GM21825 (cell line): ENCODE results near the gene MTUS2.

ENCODE experiments used
- ATAC-seq: cut with Tn5 transposase; IDR thresholded peaks from one replicate; pipeline ENCODE4 v1.9.1; 2021; ENCODE audit warnings: mild to moderate bottlenecking, moderate library complexity; ENCODE audit not compliant: unreplicated experiment

Gene MTUS2

DNA sequence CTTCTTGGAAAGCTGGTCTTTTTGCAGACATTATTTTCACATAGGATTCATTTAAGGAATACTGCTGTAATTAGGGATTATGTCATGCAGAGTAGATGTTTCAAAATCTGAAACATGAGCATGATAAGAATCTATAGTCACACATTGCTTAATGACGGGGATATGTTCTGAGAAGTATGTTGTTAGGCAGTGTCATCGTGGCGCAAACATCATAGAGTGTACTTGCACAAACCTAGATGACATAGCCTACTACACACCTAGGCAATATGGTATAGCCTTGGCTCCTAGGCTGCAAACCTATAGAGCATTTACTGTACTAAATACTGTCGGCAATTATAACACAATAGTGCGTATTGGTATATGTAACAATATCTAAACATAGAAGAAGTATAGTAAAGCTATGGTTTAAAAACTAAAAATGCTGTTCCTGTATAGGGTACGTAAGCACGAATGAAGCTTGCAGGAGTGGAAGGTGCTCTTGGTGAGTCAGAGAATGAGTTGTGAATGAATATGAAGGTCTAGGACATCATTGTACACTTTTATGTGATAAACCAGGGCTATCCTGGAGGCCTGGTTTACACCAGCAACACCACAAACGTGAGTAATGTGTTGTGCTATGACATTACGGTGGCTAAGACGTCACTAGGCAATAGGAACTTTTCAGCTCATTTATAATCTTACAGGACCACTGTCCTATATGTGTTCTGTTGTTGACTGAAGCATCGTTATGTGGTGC, 283.1 kb downstream of the MTUS2 start:
- no peak for ATAC-seq

DNA sequence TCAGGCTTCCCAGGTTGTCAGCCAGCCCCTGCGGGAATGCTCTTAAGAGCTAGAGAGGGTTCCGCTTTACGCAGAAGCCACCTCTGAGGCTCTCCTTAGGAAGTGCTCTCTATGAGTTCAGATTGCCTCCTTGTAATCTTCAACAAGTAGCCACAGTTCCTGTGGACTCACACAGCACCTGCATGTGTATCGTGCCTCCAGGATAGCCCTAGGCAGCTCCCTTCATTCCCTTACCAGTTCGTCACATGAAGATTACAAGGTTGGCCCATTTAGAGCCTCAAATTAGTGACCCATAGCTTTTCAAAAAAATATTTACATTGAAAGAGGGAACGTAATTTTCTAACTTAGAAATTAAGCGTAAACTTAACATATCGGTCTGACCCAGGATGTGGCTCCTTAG, 284.3 kb downstream of the MTUS2 start:
- ATAC-seq = no peak

DNA sequence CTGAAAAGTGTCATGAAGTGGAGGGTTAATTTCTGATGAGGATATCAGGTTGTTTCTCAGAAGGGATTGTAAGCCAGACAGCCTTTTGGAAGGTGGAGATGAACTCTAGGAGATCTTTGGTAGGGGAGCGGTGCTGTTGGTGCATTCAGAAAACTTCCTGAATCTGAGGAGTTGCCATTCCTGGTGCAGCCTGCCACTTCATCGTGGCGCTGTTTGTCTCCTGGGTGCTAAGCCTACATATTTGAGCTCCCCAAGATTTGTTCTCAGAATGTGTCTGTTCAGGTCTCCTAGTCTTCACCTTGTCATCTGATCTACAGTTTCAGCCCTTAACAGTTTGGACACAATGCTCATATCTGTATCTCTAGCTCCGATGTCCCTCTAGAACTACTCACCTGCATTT, 285.6 kb downstream of the MTUS2 start:
- ATAC-seq = no peak

DNA sequence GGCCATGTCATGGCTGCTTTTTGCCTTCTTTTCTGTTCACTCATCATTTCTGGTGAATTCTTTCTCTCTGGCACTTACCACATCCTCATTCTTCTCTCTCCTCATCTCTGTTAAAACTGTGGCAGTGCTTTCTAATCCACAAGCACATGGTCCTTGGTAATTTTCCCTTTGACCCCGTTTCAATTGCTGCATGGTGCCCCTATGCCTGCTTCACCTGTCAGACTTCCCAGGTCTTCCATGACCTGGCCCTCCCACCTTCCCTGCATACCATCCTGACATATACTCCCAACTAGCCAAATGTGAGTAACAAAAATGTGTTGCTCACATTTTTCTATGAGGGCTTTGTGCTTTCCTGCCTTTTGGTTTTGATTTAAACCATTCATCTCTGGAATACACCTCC, 286.5 kb downstream of the MTUS2 start:
- no peak for ATAC-seq

DNA sequence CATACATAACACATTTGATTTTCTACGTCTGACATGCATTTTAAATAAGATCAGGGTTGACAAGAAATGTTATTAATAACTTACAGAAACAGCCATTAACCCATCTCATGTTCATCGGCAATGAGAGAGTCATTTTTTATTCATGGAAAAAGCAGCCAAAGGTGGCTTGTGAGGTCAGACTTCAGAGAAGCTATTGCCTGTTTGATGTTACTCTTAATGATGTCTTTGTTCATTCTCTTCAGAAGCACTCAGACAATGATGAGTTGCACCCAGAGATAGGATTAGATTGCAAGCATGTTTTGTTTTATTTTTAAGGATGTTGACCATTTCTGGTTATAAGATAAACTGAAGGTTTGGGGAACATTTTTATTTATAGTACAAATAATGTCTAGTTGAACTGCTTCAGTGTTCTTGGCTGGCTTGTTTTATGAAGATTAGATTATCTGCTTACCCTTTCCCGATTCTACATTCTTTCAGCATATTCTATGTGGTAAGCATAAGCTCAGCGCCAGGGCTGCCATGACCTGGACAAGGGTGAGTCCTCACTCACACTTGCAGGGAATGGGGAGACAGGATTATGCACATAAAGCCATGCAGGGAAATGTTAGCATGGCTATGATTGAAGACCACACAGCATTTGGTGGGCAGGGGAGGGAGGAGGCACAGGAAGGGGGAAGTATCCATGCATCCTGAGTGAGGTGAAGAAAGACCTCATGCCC, 288.1 kb downstream of the MTUS2 start:
- no peak for ATAC-seq

DNA sequence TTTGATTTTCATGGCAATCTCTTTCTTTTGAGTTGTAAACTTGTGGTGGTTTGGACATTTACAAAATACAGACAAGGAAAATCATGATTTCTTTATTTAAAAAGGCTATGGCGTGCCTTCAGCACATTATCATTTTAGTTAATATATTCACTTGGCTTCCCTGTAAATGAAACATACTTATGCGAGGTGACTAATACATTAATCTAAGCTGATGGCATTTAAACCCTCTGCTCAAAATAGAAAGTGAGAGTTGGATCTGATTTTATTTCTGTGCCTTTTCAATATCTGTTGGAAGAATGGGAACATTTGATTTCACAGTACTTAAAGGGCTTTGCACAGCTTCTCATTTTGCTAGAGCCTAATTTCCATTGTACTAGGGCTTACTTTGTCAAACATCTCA, 289.8 kb downstream of the MTUS2 start:
- no peak for ATAC-seq

DNA sequence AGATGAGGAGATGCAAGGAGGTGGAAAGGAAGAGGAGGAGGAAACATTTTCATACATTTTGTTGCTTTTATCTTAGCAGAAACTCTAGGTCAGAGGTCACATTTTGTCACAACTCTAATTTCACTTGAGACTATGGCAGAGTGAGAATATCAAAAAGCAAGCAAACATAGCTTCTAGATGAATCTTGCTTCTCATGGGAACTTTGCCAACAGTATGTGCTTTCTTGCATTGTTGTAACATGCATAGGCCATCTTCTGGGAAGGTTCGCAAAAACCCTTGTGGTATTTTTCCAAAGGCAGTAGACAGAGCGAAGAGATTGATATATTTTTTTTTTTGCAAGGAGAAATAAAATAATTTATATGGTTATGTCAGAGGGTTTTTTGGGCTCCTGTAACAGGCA, 291.3 kb downstream of the MTUS2 start:
- no peak for ATAC-seq

DNA sequence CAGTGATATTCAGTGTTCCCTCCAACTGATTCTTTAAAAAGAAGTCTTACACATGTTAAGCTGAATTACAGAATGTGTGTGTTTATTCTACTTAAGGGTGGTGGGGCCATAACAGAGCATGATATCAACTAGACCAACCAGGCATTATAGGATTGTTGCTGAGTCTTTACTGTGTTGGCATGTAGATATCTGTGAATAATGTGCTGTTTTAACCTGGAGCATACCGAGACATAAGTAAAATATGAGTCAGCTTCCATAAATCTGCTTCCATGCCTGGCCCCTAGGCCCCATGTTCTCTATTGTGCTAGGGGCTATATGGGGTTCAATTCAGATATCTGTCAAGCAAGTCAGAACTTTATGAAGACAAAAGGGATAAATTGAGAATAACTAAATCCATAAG, 295.7 kb downstream of the MTUS2 start:
- ATAC-seq = no peak

DNA sequence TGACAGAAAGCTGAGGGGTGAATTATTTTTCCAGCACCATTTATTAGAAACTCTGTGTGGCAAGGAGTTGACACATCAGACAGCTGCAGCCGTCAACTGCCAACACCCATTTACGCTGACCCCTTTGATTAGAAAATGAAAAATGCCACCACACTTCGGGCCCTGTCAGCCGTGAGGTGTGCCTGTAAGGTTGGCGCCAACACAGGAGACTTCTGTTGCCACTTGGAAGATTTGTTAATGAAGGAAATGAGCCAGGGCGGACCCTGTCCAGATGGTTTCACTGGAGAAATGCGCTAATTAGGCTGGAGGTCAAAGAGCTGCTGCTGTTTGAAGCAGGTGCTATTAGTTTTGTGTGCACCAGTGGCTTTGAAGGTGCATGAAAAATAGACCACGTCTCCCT, 297.5 kb downstream of the MTUS2 start:
- ATAC-seq = no peak

DNA sequence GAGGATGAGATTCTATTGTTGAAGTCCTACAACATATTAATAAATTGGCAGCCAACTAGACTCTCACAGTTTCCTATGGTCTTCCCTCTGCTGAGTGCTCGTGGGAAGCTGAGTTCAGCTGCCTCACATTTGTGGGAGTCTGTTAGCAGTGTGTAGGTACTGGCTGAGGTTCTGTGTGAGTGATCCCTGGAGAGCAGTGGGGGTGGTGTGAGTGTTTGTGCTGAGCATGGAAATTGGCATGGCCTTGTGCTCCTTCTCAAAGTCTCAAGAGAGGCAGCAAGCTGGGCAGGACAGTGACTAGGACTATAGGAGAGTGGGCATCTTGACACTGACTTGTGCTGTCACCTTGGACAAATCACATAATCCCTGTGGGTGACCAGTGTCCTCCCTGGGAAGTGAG, 298.3 kb downstream of the MTUS2 start:
- no peak for ATAC-seq

DNA sequence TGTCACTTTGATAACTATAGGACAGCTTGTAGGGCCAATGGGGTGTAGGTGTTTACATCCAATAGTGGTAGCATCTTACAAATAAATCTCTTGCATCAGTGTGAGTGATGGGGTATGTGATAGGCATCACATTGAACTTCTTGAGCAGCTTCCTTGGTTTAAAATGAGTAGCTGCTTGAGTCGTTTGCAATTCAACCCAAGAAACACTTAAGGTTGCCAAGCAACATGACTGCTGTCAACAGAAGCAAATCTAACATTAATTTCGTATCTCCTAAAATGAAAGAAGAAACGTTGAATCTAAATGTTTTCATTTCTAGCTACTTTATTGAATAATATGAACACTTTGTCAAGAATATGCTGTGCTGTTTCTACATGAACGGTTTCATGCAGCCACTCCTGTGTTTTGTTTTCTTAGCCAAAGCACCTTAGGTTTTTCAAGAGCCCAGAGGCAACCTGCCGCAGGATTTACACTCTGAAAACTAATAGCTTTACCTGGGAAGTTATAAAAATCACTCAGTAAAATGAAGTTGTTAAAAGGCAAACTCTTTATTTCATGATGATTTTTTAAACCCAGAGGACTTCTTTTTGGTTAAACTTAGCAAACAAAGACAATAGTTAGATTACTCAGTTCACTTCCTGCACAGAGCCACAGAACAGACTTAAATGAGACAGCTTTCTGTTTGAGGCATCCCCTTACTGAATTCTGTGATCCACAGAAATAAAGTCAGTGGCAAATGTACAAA, 305.2 kb downstream of the MTUS2 start:
- ATAC-seq = peak; percentile 60

DNA sequence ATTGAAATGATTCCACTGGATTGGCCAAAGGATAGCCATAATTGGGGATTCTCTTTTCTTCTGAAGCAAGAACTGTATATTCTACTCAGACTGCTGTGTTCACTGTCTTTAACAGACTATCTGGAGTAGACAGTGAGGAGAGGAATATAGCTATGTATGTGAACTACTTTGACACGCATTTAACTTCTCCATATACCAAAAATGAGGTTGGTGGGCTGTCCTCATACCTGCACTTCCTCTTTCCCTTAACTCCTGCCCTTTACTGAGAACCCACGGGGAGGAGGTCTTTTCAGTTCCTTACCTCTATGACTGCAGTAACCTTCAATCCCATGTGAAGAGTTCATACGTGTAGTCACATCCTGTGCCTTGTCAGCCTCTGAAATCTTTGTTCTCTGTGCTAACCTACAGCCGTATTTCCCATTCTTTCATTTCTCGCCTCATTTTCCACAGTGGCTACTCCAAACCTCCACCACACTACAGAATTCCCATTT, 305.8 kb downstream of the MTUS2 start:
- ATAC-seq = peak; percentile 84

DNA sequence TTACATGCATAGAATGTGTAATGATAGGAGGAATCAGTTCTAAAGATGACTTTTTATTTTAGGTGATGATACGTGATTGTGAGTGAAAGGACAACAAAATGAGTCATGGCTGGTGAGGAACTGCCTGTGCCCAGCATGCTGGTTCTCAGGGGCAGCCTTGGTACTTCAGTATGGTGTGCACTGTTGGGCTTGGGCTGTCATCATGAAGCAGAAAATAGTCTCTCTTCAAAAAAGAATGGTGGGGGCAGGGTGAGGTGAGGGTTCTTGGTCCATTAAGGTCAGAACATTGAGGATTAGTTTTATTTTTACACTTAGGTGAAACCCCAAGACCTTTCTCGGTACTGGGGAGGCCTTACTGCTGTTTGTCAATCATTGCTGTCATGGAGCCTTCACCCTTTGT, 309.5 kb downstream of the MTUS2 start:
- no peak for ATAC-seq

DNA sequence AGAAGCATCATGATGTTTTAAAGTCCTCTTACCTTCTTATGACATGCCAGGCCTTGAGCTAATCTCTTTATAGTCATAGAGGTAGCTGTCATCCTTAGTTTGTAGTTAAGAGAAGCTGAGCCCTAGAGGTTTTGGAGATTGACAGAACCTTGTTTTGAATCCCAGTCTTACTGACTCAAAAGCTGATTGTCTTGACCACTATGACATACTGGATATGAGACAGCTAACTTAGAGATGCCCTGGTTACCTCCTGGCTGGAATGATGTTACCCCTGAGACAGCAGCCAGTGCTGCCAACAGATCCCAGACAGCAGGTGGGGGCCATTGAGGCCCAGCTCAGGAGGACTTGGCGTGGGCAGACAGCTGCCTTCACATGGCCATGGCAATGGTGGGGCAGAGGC, 311.0 kb downstream of the MTUS2 start:
- ATAC-seq = no peak

DNA sequence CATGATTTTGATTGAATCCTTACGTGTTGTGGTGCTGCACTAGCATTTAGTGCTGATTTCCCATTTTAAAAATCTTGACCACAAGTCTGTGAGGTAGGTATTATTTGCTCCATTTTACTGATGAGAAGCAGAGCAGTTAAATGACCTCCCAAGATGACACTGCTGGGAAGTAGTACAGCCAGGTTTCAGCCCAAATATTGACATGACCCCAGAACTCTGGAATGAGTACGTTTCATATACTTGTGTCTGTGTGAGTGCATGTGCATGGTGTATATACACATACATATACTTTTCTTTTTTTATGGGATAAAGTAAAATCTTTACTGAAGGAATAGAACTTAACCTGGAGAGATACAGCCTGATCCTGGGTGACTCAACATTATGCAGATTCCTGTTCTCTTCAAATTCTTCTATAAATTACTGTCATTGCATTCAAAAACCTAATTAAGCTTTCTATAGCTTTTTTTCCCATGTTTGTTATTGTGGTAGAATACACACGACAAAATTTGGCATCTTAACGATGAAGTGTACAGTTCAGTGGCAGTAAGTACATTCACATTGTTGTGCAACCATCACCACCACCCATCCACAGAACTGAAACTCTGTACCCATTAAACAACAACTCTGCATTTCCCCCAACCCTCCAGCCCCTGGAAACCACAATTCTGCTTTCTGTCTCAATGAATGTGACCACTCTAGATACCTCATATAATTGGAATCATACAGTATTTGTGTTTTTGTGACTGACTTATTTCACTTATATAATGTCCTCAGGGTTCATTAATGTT, 311.9 kb downstream of the MTUS2 start:
- no peak for ATAC-seq

DNA sequence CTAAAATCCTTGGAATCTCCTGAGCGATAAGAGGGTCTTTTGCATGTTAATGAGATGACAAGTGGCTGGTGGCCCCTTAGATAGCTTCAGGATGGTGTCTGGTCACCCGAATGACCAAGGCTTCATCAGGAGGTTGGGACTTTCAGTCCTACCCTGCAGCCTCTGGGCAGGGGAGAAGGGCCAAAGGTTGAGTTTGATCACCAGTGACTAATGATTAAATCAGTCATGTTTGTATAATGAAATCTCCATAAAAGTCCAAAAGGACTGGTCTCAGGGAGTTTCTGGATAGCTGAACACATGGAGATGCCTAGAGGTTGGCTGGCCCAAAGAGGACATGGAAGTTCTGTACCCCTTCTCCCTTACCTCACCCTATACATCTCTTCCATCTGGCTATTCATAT, 316.2 kb downstream of the MTUS2 start:
- ATAC-seq = no peak

DNA sequence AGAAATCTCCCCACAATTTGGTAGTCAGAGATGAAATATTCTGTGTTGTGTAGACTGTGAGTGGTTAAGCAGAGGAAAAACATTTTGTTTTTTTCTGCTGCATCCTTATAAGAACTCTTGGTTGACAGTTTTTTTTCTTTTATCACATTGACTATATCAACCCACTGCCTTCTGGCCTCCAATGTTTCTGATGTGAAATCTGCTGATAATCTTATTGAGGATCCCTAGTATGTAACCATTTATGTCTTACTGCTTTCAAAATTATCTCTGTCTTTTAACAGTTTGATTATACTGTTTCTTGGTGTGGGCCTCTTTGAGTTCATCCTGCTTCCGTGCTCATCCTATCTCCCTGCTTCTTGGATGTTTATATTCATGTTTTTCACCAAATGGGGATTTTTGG, 316.9 kb downstream of the MTUS2 start:
- no peak for ATAC-seq

DNA sequence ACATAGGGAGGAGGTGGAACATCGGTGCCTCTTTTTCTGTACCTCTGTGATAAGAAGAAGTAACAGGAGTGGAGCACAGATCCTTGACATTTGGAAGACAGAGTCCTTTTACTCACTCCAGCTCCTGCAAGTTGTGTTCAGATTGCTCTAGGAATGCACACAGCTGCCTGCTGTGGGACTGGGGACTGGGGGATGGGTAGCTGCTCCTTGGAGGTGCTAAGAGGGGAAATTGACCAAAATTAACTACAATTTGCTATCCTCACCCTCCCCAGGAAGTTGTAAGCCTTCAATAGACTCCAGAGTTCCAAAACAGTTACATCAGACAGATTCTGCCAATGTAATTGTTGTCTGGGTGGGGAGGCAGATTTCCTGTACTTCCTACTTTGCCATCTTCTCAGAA, 317.9 kb downstream of the MTUS2 start:
- ATAC-seq = no peak

DNA sequence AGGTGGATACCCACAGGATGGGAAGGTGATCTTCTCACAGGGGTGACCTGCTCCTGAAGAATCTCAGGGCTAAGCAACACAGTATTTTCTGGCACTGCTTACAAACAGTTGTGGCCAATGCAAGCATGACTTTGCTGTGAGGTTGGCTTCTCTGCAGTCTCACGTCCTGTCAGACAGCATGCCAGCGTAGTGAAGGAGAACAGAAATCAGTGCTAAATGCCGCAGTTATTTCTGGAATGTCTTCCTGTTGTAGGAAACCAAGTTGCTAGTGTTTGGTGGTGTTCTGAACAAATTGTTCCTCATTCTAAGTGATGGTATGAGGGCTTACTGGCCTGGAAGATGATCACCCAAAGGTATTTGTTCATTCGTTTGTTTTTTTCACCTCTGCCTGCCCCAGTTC, 320.1 kb downstream of the MTUS2 start:
- no peak for ATAC-seq

DNA sequence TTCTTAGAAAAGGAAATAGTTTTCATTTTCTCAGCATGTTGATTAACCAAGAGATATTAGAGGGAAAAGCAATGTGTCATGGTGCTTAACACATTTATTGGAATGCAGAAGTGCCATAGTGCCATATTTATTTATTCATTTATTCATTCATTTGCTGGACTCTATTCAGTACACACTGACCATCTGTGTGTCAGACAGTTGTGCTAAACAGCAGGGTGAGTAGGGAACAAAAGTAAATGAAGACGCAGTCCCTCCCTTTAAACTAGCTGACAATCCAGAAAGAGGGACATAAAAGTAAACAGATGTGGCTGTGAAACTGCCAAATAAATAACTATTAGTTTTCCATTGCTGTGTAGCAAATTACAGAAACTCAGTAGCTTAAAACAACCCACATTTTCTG, 323.7 kb downstream of the MTUS2 start:
- ATAC-seq = no peak

DNA sequence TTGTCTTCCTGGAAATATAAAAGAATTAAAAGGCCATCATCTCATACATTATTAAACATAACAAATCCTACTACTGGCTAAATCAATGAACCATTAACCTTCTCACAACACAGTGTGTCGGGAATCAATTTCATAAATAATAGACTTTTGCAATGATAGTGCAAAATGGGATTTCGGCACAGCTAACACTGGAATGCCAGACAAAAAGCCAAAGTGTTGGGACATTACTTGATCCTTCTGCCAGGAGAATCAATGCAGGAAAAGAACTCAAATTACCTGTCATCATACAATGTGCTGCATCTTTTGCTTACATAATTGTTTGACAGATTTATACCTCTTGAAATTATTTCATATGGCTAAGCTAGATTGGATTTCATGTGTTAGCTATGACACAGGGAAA, 334.3 kb downstream of the MTUS2 start:
- no peak for ATAC-seq
